Measurements from ENCODE around the gene ENTPD2.

The ENTPD2 gene

GRCh38 chr9:137030538-137031527 is 23.0 kb downstream of the ENTPD2 start:
- TF ChIP-seq ZNF341 (tag by site-specific recombination; IDR thresholded peaks at IDR 0.05; ENCODE audit: low read depth): peak; percentile 54; the same call in 1 of the 2 replicates
- TF ChIP-seq ZNF274 (IDR thresholded peaks at IDR 0.05; ENCODE audit: low read length): no peak
- no peak for TF ChIP-seq ZNF274 (tag by site-specific recombination; IDR thresholded peaks at IDR 0.05; ENCODE audit: borderline replicate concordance)
- peak; percentile 86 for TF ChIP-seq EGR2 (tag by site-specific recombination; IDR thresholded peaks at IDR 0.05; ENCODE audit: low read depth)
- TF ChIP-seq HIC1 (tag by site-specific recombination; IDR thresholded peaks at IDR 0.05): 0 out of 2 replicates have a peak, but pooled peaks have one; percentile 32
- peak; percentile 86 for TF ChIP-seq ZFHX2 (tag by site-specific recombination; conservative IDR thresholded peaks at IDR 0.05)
- H3K27ac ChIP-seq (ENCODE audit: extremely low read depth, low read depth, low read length): no peak overlapping the region
- H3K36me3 ChIP-seq (ENCODE audit: control insufficient read depth in 2 of 2, insufficient read depth in 1 of 2, low read length in 2 of 2): no peaks in the 10 kb centered on the region
- ChIA-PET CTCF (interaction anchor here (0.7 to 5.8 kb wide), 21 partner anchors 12 to 253 kb away, joined by 3 to 86 read pairs (median 11); partner anchors contain the start of genes CLIC3, NPDC1, SAPCD2 and TMEM141), POLR2A (interaction anchor here (0.6 to 0.8 kb wide), 2 partner anchors 9 to 24 kb away, joined by 3 to 4 read pairs; no protein-coding TSS in a partner anchor)
- H3K4me3 ChIP-seq (ENCODE audit: low read depth, low read length): no peak overlapping the region
- H3K4me1 ChIP-seq (ENCODE audit: control insufficient read depth, insufficient read depth, low read length): peaks cover 2% of the 10 kb centered on the region; the same call in 1 of the 2 replicates
- no peaks in the 10 kb centered on the region for H3K9me3 ChIP-seq (ENCODE audit: control insufficient read depth, insufficient read depth, low read depth, low read length)

GRCh38 chr9:137030006-137030405 is 23.9 kb downstream of the ENTPD2 start:
- ChIA-PET POLR2A (interaction anchor here (0.5 to 1.7 kb wide), 10 partner anchors 11 to 211 kb away, joined by 3 to 8 read pairs (median 3); partner anchors contain the start of genes CLIC3, PAXX and TUBB4B), CTCF (interaction anchor here (0.6 to 5.8 kb wide), 68 partner anchors 9 to 866 kb away, joined by 3 to 86 read pairs (median 6); partner anchors contain the start of genes C8G, CLIC3, LCN15 and NPDC1)
- Histone ChIP-seq H3K4me3 (ENCODE audit: low read depth, low read length) (no peak overlapping the region), H3K36me3 (ENCODE audit: control insufficient read depth in 2 of 2, insufficient read depth in 1 of 2, low read length in 2 of 2) (no peaks in the 10 kb centered on the region), H3K4me1 (ENCODE audit: control insufficient read depth, insufficient read depth, low read length) (peaks cover 2% of the 10 kb centered on the region; the same call in 1 of the 2 replicates), H3K9me3 (ENCODE audit: control insufficient read depth, insufficient read depth, low read depth, low read length) (no peaks in the 10 kb centered on the region), H3K27ac (ENCODE audit: extremely low read depth, low read depth, low read length) (no peak overlapping the region)
- TF ChIP-seq ZNF24 (tag by site-specific recombination; IDR thresholded peaks at IDR 0.05) (no peak), PRDM10 (tag by site-specific recombination; IDR thresholded peaks at IDR 0.05) (no peak), BCL6B (tag by site-specific recombination; IDR thresholded peaks at IDR 0.05) (no peak), ZNF623 (tag by site-specific recombination; IDR thresholded peaks at IDR 0.05) (0 out of 2 replicates have a peak, but pooled peaks have one; percentile 11)
